ENCODE measurements around the gene ASB2.

The ASB2 gene

DNA sequence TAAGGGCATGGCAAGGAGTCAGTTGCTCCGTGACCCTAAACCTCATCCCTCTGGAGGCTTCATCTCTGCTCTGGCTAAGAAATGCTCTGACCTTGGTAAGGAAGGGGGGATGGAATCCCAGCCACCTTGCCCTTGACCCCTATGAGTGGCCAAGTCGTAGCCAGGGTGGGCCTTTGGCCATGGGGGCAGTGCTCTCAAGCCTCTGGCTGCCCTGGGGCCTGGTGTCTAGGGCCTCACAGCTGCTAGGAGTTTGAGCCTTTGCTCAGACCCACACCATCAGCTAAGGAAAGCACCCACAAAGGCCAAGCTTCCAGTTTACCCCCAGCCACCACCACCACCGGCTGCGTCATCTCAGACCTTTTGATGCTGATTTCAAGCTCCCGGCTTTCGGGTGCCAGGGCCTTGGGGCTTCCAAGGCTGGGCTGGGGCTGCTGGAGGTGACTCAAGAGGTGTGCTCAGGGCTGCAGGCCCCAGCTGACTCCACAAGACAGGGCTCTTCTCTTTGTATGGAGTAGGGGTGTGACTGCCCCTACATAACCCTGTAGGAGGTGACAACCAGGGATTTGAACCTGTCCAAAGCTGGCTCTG lies 3.7 kb downstream of the ASB2 start:
- TF ChIP-seq FOXP2 (optimal IDR thresholded peaks at IDR 0.05; ENCODE audit: borderline replicate concordance, extremely low read depth, extremely low read length, insufficient read depth) (no peak), SIN3A (IDR thresholded peaks at IDR 0.05; ENCODE audit: borderline replicate concordance, insufficient read depth, low read length) (no peak), POLR2AphosphoS5 (IDR thresholded peaks at IDR 0.05; ENCODE audit: low read depth, low read length) (no peak), TAF1 (IDR thresholded peaks at IDR 0.05; ENCODE audit: borderline replicate concordance, insufficient read depth, low read length) (no peak)
- TF ChIP-seq, protein P1, sequence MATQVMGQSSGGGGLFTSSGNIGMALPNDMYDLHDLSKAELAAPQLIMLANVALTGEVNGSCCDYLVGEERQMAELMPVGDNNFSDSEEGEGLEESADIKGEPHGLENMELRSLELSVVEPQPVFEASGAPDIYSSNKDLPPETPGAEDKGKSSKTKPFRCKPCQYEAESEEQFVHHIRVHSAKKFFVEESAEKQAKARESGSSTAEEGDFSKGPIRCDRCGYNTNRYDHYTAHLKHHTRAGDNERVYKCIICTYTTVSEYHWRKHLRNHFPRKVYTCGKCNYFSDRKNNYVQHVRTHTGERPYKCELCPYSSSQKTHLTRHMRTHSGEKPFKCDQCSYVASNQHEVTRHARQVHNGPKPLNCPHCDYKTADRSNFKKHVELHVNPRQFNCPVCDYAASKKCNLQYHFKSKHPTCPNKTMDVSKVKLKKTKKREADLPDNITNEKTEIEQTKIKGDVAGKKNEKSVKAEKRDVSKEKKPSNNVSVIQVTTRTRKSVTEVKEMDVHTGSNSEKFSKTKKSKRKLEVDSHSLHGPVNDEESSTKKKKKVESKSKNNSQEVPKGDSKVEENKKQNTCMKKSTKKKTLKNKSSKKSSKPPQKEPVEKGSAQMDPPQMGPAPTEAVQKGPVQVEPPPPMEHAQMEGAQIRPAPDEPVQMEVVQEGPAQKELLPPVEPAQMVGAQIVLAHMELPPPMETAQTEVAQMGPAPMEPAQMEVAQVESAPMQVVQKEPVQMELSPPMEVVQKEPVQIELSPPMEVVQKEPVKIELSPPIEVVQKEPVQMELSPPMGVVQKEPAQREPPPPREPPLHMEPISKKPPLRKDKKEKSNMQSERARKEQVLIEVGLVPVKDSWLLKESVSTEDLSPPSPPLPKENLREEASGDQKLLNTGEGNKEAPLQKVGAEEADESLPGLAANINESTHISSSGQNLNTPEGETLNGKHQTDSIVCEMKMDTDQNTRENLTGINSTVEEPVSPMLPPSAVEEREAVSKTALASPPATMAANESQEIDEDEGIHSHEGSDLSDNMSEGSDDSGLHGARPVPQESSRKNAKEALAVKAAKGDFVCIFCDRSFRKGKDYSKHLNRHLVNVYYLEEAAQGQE (IDR thresholded peaks at IDR 0.05; ENCODE audit: insufficient read depth in 1 of 2, low read depth in 2 of 2, low read length in 2 of 2) = no peak

DNA sequence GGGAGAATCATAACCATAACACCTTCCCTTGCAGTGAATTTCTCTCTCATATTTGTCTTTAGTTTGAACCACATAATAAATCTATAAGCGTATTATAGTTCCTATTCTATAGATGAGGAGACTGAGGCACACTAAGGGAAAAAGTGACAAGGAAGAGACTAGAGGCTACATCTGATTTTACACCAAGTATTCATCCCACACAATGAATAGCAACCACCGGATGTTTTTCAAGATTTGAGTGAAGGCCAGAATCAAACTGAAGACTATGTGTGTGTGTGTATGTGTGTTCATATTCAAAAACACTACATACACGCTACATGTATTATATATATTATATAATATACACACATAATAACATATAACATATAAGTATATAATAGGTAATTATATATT lies 4.7 kb downstream of the ASB2 start:
- TF ChIP-seq, protein P1 (IDR thresholded peaks at IDR 0.05; ENCODE audit: insufficient read depth in 1 of 2, low read depth in 2 of 2, low read length in 2 of 2) = no peak
- TF ChIP-seq FOXP2 (optimal IDR thresholded peaks at IDR 0.05; ENCODE audit: borderline replicate concordance, extremely low read depth, extremely low read length, insufficient read depth) (no peak), POLR2AphosphoS5 (IDR thresholded peaks at IDR 0.05; ENCODE audit: low read depth, low read length) (no peak), TAF1 (IDR thresholded peaks at IDR 0.05; ENCODE audit: borderline replicate concordance, insufficient read depth, low read length) (no peak), SIN3A (IDR thresholded peaks at IDR 0.05; ENCODE audit: borderline replicate concordance, insufficient read depth, low read length) (no peak)

DNA sequence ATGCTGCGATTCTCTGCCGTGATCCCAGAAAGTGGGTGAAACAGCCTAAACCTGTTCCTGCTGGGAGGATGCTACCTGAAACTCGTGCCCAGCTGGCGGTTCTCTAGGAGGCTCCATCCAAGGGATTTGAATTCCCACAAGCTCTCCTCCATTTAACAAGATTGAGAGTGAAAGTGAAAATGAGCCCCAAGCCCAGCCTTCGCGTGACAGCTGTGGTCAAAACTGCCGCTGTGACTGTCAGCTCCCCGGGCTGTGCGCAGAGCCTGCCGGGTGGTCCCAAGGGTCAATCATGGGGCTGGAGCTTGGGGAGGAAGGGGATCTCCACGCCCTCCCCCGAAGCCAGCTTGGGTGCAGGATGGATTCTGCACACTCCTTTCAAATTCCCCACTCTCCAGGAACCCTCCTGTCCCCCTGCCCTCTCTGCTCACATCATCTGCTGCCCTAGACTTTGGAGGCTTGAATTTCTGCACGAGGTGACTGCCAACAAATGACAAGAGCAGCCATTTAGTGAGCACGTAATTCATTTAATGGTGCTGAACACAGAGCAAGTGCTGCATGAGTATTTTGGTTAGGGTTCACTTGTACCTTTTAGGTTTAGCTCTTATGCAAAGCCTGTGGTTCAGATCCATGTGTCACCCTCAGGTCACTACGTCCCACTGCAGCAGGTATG lies 5.3 kb downstream of the ASB2 start:
- TF ChIP-seq FOXP2 (optimal IDR thresholded peaks at IDR 0.05; ENCODE audit: borderline replicate concordance, extremely low read depth, extremely low read length, insufficient read depth) (no peak), TAF1 (IDR thresholded peaks at IDR 0.05; ENCODE audit: borderline replicate concordance, insufficient read depth, low read length) (no peak), SIN3A (IDR thresholded peaks at IDR 0.05; ENCODE audit: borderline replicate concordance, insufficient read depth, low read length) (no peak), POLR2AphosphoS5 (IDR thresholded peaks at IDR 0.05; ENCODE audit: low read depth, low read length) (no peak)
- TF ChIP-seq, protein P1 (IDR thresholded peaks at IDR 0.05; ENCODE audit: insufficient read depth in 1 of 2, low read depth in 2 of 2, low read length in 2 of 2) = no peak

DNA sequence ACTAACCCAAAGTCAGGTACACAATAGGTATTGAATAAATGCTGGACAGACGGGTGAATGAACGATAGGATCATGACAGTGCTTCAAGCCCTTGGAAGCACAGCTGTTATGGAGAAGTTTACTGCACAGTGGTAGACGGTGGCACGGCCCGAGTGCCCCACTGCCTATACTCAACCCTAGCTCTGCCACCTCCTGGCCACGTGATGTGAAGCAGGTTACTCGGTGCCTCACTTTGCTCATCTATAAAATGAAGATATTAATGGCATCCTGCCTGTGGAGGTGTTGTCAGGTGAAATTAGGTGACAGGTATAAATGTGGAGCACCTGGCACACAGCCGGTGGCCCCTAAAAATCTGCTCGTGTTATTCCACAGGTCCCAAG lies 5.8 kb downstream of the ASB2 start:
- no peak for TF ChIP-seq SIN3A (IDR thresholded peaks at IDR 0.05; ENCODE audit: borderline replicate concordance, insufficient read depth, low read length)

DNA sequence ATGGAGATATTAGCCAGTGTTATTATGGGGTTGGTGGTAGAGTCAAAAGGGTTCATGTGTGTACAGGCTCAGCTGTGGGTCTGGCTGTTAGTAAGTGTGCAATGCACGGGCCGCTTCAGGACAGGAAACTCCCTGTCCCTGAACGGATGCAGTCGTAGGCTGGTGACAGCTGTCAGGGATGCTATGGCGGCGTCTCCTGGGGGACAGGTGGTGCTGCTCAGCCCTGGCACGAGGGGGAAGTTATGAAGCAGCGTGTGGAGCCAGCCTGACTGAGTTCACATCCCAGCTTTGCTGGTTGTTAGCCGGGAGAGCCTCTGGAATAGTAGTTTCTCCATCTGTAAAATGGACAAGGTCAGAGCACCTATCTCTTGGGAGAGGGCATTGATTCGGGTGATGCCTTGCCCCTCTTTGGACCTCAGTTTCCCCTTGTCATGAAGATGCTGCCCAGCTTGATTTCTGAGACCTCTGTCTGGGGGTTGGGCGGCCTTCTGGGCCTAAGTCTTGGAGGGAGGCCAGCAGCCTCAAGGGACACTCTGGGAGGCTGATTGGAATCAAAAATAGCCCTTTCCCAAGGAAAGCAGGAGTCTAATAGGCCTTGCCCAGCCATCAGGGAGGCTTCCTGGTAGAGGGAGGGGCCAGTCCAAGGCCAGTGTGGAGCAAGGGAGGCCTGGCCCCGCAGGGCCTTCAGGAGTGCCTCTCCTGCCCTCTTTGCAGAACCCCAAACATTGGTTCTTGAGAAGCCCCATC lies 7.1 kb downstream of the ASB2 start:
- TF ChIP-seq TAF1 (IDR thresholded peaks at IDR 0.05; ENCODE audit: borderline replicate concordance, insufficient read depth, low read length) = no peak
- TF ChIP-seq FOXP2 (optimal IDR thresholded peaks at IDR 0.05; ENCODE audit: borderline replicate concordance, extremely low read depth, extremely low read length, insufficient read depth) = no peak
- TF ChIP-seq SIN3A (IDR thresholded peaks at IDR 0.05; ENCODE audit: borderline replicate concordance, insufficient read depth, low read length) = no peak
- TF ChIP-seq, protein P1 (IDR thresholded peaks at IDR 0.05; ENCODE audit: insufficient read depth in 1 of 2, low read depth in 2 of 2, low read length in 2 of 2) = no peak
- TF ChIP-seq POLR2AphosphoS5 (IDR thresholded peaks at IDR 0.05; ENCODE audit: low read depth, low read length) = no peak

Measured in PFSK-1 (cell line).